Ovary (tissue), 3 donors: ENCODE results near the gene SPCS1.

Experiments used
- CTCF ChIP-seq, 3 donors: fragments of 450-650 bp in 2 of 3; fragments of 200-600 bp in 1 of 3; IDR thresholded peaks; one replicate each; pipeline versions ENCODE4 v1.5.1 to v1.8.0; 2016 to 2022; ENCODE audit warnings: antibody characterized with exemption in 3 of 3, mild to moderate bottlenecking in 1 of 3
- EP300 ChIP-seq: sonication (generic); formaldehyde crosslinking; IDR thresholded peaks from one replicate; pipeline ENCODE4 v1.6.1; 2017; ENCODE audit warnings: antibody characterized with exemption
- POLR2A ChIP-seq: fragments of 450-650 bp; IDR thresholded peaks from one replicate; pipeline ENCODE4 v1.6.1; 2017; ENCODE audit warnings: antibody characterized with exemption, mild to moderate bottlenecking, moderate library complexity
- donor health status: DM: no; HTN: no; CAD: no.

DNA sequence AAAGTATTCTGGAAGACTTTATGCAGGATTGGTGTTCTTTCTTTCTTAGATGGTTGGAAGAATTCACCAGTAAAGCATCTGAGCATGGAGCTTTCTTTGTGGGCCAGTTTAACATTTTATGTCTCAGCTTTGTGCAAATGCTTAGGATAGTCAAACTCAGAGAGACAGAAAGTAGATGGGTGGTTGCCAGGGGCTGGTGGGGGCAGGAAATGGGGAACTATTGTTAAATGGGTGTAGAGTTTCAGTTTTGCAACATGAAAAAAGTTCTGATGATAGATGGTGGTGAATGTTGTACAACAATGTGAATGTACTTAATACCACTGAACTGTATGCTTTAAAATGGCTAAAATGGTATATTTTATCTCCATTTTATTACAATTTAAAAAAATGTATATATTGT lies 24.8 kb downstream of the SPCS1 start:
- TF ChIP-seq CTCF (IDR thresholded peaks at IDR 0.05): no peak
- no peak for TF ChIP-seq POLR2A
- no peak for TF ChIP-seq EP300
